ENCODE measurements around the gene RNF152.

Gene RNF152

DNA sequence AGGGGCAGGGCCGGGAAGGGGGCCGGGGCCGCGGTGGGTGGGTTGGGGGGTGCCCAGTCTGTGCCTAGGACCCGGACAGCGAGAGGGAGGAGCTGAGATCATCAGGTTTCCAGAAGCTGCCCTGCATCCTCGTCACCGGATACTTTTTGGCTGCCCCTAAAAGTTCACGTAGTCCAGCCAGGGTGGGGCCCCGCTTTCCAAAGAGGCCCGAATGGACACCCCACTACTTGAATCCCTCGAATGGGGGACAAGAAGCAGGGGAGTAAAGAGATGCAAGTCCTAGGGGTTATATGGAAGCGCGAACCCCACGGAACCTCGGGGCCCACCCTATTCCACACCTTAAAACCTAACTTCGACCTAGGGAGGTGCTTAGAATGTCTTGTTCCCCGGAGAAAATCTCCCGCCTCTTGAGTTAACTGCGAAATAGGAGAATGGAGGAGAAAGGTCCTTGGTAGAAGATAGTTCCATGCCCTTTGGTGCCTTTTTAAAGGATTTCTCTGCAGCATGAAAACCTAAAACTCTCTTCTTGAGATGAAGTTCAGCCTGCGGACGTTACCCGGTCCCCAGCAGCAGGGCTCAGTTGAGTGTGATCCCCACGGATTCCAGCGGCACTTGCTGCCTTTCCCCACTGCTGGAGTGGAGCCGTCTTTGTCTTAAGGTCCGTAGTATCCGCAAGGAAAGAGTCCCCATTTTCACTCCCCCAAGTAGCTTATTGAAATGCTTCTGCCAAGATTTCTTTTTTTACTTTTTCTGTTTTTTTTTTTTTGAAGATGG is 2.1 kb upstream of the RNF152 start:
- in situ Hi-C loops (cut with HindIII; ENCODE audit: low sequenced_read_pairs), result no loop called here

DNA sequence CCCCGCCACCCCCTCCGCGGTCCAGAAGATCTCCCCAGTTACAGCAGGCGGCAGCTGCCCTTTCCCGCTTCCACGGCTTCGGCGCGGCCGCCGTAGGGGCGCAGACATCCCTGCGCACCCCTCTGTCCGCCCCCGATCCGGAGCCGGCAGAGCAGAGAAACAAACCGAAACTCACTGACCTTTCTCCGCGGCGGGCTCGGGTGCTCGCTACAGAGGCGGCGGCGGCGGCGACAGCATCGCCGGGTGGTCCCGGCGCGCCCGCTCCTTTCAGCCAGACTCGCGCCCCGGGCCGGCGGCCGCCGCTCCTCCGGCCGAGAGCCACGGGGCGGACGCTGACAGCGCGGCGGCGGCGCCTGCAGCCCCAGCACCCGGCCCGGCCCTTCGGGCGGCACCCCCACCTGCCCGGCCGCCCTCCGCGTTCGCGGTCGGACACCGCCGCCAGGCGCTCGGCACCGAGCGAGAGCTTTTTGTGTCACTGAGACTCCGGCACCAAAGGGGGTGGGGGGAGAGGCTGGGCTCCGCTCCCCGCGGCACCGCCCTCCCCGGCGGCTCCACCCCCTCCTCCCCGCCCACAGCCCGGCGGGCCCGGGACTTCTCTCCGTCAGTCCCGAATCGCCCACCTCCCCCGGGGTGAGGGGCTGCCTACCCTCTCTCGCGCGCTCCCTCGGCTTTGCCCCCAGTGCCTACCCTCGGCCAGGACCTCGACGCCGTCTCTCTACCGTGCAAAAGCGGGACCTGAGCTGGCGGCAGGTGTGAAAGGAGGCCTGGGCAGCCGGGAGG is 1.4 kb upstream of the RNF152 start:
- in situ Hi-C loops (cut with HindIII; ENCODE audit: low sequenced_read_pairs), result no loop called here

- in situ Hi-C loops (cut with HindIII; ENCODE audit: low sequenced_read_pairs), result no loop called here
These were observed 633 bp upstream of the RNF152 start for GRCh38 chr18:61893309-61893970.

- in situ Hi-C loops (cut with HindIII; ENCODE audit: low sequenced_read_pairs), result no loop called here
These were observed 913 bp downstream of the RNF152 start for GRCh38 chr18:61891894-61892293.

DNA sequence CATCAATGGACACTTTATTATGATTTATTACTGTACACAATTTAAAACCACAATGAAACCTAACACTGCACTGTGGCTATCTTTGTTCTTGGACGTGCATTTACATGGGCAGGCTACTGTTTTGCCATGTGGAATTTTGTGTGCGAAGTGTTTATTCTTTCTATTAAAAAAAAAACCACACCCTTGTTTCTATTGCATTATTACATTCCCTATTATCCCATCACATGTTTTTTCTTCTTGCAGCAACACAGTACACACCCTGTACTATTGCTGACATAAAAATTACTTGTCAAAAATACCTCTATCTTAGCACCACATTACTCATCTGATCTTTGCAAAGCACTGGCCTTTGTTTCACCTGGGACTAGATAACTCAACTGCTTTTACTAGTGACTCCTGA is 1.5 kb downstream of the RNF152 start:
- in situ Hi-C loops (cut with HindIII; ENCODE audit: low sequenced_read_pairs), result no loop called here

DNA sequence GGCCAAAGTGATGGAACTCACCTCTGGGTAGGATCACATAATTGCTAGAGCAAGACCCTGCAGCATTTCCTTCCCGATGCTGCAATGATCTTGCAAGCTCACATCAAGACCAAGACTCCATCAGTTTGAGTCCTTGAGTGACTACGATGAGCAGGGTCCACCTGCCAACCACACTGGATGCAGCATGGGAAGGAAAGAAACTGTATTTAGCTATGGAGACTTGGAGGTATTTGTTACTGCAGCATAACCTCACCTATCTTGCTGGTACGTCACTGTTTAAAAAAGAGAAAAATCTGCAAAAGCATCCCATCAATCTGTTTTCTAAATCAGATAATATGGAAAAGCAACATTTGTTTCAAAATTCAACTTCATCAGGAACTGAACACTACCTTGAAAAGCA is 2.5 kb downstream of the RNF152 start:
- in situ Hi-C loops (cut with HindIII; ENCODE audit: low sequenced_read_pairs), result no loop called here

DNA sequence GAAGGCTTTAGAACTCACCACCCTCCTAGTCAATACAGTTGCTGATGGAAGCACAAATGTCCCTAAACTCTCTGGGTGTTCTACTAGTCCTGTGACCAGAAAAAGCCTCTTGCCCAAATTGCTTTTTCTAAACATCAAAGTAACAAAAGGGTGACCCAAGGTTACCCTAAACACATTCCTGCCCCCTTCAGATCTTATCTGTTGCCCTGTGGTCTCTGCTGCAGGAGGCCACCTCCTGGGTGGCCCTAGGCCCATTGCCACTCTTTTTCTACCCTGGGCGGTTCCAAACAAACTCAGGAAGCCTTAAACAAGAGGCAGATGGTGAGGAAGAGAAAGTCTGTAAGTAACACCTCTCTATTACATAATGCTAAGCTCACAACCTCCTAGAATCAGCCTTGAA is 3.3 kb downstream of the RNF152 start:
- in situ Hi-C loops (cut with HindIII; ENCODE audit: low sequenced_read_pairs), result no loop called here

DNA sequence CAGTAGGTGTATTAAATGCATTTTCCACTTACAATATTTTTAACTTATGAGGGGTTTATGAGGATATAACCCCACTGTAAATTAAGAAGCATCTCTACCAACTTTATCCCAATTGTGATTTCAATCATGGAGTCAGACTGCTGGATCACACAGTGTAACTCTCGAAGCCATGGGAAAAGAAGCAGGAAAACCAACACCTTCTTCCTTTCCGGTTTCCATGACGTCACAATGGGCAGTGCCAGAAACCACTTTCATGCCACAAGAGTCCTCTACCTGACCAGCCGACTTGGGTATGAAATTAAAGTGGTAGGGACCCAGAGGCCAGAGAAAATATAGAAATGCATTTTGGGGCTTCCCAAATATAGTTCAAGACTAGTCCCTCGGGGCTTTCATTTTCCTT is 4.2 kb downstream of the RNF152 start:
- in situ Hi-C loops (cut with HindIII; ENCODE audit: low sequenced_read_pairs), result no loop called here

- in situ Hi-C loops (cut with HindIII; ENCODE audit: low sequenced_read_pairs), result no loop called here
These were observed 5.0 kb downstream of the RNF152 start for GRCh38 chr18:61887838-61888237.

DNA sequence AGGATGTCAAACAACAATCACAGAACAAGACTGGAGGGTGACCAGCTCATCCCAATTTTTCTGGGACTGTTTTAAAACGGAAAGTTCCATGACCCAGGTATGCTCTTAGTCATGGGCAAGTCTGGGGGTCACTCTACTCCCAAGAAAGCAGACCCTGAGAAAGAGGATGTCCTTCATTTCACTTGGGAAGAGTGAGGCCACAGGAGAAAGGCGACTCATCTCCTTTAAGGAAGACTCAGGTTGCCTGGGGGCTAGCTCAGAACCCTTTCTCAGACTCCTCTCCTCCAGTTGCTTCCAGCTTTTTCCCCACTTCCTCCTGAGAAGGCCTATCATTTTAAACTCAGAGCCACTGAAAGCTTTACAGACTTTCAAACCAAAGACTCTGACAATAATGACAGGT is 9.3 kb downstream of the RNF152 start:
- in situ Hi-C loops (cut with HindIII; ENCODE audit: low sequenced_read_pairs), result loop anchor here (5.0 kb wide), 1 partner anchor 86 kb away; no protein-coding TSS in a partner anchor

GRCh38 chr18:61882296-61883004 is 10.4 kb downstream of the RNF152 start:
- in situ Hi-C loops (cut with HindIII; ENCODE audit: low sequenced_read_pairs), result loop anchor here (5.0 kb wide), 1 partner anchor 85 kb away; no protein-coding TSS in a partner anchor

- in situ Hi-C loops (cut with HindIII; ENCODE audit: low sequenced_read_pairs), result no loop called here
These were observed 15.9 kb downstream of the RNF152 start for GRCh38 chr18:61876899-61877298.

GRCh38 chr18:61870151-61870550 is 22.7 kb downstream of the RNF152 start:
- in situ Hi-C loops (cut with HindIII; ENCODE audit: low sequenced_read_pairs), result no loop called here

DNA sequence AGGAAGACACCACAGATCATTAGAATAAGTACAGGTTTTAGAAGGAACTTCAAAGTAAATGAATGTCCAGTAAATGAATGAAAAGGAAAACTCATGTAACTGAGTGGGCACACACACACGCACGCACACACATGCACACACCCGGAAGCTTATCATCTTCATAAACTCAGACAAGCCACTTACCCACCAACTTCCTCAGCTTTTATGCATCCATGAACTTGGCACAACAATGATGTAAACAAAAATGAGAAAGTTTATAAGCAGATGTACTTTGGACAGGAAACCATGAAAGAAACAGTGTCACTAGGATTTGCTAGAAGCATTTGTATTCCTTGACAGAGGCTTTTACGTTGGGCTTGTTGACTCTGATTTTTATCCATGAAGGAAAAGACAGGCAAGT is 23.2 kb downstream of the RNF152 start:
- in situ Hi-C loops (cut with HindIII; ENCODE audit: low sequenced_read_pairs), result no loop called here

GRCh38 chr18:61865466-61866175 is 27.2 kb downstream of the RNF152 start:
- in situ Hi-C loops (cut with HindIII; ENCODE audit: low sequenced_read_pairs), result no loop called here

DNA sequence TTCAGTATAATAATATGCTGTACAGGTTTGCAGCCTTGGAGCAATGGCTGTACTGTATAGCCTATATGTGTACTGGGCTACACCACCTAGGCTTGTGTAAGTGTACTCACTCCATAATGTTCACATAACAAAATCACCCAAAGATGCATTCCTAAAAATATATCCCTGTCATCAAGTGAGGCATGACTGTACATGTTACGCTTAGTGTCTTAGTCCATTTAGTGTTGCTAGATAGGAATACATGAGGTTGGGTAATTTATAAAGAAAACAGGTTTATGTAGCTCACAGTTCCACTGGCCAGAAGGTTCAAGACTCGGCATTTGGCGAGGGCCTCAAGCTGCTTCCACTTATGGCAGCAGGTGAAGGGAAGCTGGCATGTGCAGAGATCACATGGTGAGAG is 31.4 kb downstream of the RNF152 start:
- in situ Hi-C loops (cut with HindIII; ENCODE audit: low sequenced_read_pairs), result no loop called here

DNA sequence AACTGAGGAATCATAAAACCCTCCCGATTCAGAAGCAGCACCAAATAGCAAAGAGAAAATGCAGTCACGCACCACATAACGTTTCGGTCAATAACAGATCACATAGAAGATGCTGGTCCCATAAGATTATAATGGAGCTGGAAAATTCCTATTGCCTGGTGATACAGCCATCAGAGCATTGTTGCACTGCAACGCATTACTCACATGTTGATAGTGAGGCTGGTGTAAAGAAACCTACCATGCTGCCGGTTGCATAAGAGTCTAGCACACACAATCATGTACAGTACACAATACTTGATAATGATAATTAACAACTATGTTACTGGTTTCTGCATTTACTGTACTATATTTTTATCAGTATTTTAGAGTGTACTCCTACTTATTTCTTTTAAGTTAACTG is 32.5 kb downstream of the RNF152 start:
- in situ Hi-C loops (cut with HindIII; ENCODE audit: low sequenced_read_pairs), result no loop called here

- in situ Hi-C loops (cut with HindIII; ENCODE audit: low sequenced_read_pairs), result no loop called here
These were observed 33.7 kb downstream of the RNF152 start for GRCh38 chr18:61859113-61859512.

- in situ Hi-C loops (cut with HindIII; ENCODE audit: low sequenced_read_pairs), result no loop called here
These were observed 36.1 kb downstream of the RNF152 start for GRCh38 chr18:61856678-61857077.
